ENCODE measurements around the gene SERINC5.

The SERINC5 gene

DNA sequence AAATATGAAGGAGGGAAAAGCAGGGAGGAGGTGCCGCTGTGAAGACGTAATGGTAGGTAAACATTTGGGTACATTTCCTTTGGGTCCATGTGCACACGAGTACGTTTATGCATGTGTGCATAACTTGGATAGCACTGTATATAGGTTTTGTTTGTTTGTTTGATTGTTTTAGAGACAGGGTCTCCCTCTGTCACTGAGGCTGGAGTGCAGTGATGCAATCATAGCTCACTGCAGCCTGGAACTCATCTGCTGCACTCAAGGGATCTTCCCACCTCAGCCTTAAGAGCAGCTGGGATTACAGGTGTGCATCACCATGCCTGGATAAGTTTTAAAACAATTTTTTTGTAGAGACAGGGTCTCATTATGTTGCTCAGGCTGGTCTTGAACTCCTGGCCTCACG lies 126.7 kb downstream of the SERINC5 start:
- CTCF ChIA-PET = no interaction called here
- POLR2A ChIA-PET = no interaction called here
- DNase-seq (ENCODE audit: extremely low spot score) = no peak
- TF ChIP-seq ELF4 (IDR thresholded peaks at IDR 0.05) (no peak), BHLHE40 (IDR thresholded peaks at IDR 0.05; ENCODE audit: borderline replicate concordance) (no peak), FOXA1 (IDR thresholded peaks at IDR 0.05) (no peak), ARNT (IDR thresholded peaks at IDR 0.05) (no peak), FOXM1 (IDR thresholded peaks at IDR 0.05; ENCODE audit: borderline replicate concordance) (no peak), SUZ12 (IDR thresholded peaks at IDR 0.05) (no peak), ZNF384 (IDR thresholded peaks at IDR 0.05) (no peak), FOXK2 (IDR thresholded peaks at IDR 0.05) (no peak), L3MBTL2 (conservative IDR thresholded peaks at IDR 0.05) (no peak), NFRKB (IDR thresholded peaks at IDR 0.05) (no peak), HDGF (IDR thresholded peaks at IDR 0.05; ENCODE audit: borderline replicate concordance) (no peak), SP1 (IDR thresholded peaks at IDR 0.05) (no peak), LEF1 (IDR thresholded peaks at IDR 0.05; ENCODE audit: borderline replicate concordance) (no peak)
- TF ChIP-seq, protein P1, sequence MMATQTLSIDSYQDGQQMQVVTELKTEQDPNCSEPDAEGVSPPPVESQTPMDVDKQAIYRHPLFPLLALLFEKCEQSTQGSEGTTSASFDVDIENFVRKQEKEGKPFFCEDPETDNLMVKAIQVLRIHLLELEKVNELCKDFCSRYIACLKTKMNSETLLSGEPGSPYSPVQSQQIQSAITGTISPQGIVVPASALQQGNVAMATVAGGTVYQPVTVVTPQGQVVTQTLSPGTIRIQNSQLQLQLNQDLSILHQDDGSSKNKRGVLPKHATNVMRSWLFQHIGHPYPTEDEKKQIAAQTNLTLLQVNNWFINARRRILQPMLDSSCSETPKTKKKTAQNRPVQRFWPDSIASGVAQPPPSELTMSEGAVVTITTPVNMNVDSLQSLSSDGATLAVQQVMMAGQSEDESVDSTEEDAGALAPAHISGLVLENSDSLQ (IDR thresholded peaks at IDR 0.05) = no peak

GRCh38 chr5:80128141-80128540 lies 127.7 kb downstream of the SERINC5 start:
- DNase-seq (ENCODE audit: extremely low spot score) = no peak
- POLR2A ChIA-PET = no interaction called here
- TF ChIP-seq ELF4 (IDR thresholded peaks at IDR 0.05) = no peak
- TF ChIP-seq FOXM1 (IDR thresholded peaks at IDR 0.05; ENCODE audit: borderline replicate concordance) = no peak
- no peak for TF ChIP-seq FOXA1 (IDR thresholded peaks at IDR 0.05)
- TF ChIP-seq HDGF (IDR thresholded peaks at IDR 0.05; ENCODE audit: borderline replicate concordance) = no peak
- no peak for TF ChIP-seq BHLHE40 (IDR thresholded peaks at IDR 0.05; ENCODE audit: borderline replicate concordance)
- no peak for TF ChIP-seq ARNT (IDR thresholded peaks at IDR 0.05)
- TF ChIP-seq CTBP1 (IDR thresholded peaks at IDR 0.05; ENCODE audit: borderline replicate concordance) = no peak
- TF ChIP-seq TARDBP (IDR thresholded peaks at IDR 0.05) = no peak
- TF ChIP-seq SUZ12 (IDR thresholded peaks at IDR 0.05) = no peak
- TF ChIP-seq, protein P1 (IDR thresholded peaks at IDR 0.05) = no peak
- TF ChIP-seq LEF1 (IDR thresholded peaks at IDR 0.05; ENCODE audit: borderline replicate concordance) = no peak
- no peak for TF ChIP-seq SP1 (IDR thresholded peaks at IDR 0.05)
- no peak for TF ChIP-seq NFRKB (IDR thresholded peaks at IDR 0.05)
- no peak for TF ChIP-seq FOXK2 (IDR thresholded peaks at IDR 0.05)
- no peak for TF ChIP-seq ZNF384 (IDR thresholded peaks at IDR 0.05)
- TF ChIP-seq L3MBTL2 (conservative IDR thresholded peaks at IDR 0.05) = no peak
- CTCF ChIA-PET = no interaction called here

DNA sequence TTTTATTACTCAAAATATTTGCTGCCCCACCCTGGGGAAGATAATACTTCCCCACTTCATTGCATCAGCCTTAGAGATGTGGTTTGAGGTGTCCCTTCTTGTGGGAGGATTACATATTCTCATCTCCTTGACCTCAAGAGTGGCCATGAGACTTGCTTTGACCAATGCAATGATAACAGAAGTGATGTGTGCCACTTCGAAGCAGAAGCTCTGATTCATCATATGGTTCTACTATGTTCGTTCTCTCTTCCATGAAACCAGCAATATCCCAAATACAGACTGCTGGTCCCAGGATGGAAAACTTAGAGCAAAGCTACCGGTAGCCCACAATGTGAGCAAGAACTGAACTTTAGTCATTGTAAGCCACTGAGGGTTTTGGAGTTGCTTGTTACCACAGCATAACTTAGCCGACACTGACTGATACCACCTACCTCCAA lies 128.7 kb downstream of the SERINC5 start:
- POLR2A ChIA-PET = no interaction called here
- no peak for DNase-seq (ENCODE audit: extremely low spot score)
- TF ChIP-seq, protein P1 (IDR thresholded peaks at IDR 0.05) = no peak
- TF ChIP-seq TARDBP (IDR thresholded peaks at IDR 0.05) = no peak
- TF ChIP-seq ELF4 (IDR thresholded peaks at IDR 0.05) = no peak
- TF ChIP-seq SUZ12 (IDR thresholded peaks at IDR 0.05) = no peak
- CTCF ChIA-PET = no interaction called here

GRCh38 chr5:80125962-80126480 lies 129.8 kb downstream of the SERINC5 start:
- DNase-seq (ENCODE audit: extremely low spot score) = no peak
- TF ChIP-seq ZNF384 (IDR thresholded peaks at IDR 0.05) (no peak), HDGF (IDR thresholded peaks at IDR 0.05; ENCODE audit: borderline replicate concordance) (no peak), CTBP1 (IDR thresholded peaks at IDR 0.05; ENCODE audit: borderline replicate concordance) (no peak), TARDBP (IDR thresholded peaks at IDR 0.05) (no peak), NFRKB (IDR thresholded peaks at IDR 0.05) (no peak), L3MBTL2 (conservative IDR thresholded peaks at IDR 0.05) (no peak)
- TF ChIP-seq, protein P1 (IDR thresholded peaks at IDR 0.05) = no peak
- ChIA-PET CTCF (no interaction called here), POLR2A (no interaction called here)

GRCh38 chr5:80125022-80125961 lies 130.6 kb downstream of the SERINC5 start:
- CTCF ChIA-PET = no interaction called here
- TF ChIP-seq ELF4 (IDR thresholded peaks at IDR 0.05) (no peak), FOXK2 (IDR thresholded peaks at IDR 0.05) (no peak), HDGF (IDR thresholded peaks at IDR 0.05; ENCODE audit: borderline replicate concordance) (no peak), LEF1 (IDR thresholded peaks at IDR 0.05; ENCODE audit: borderline replicate concordance) (no peak), L3MBTL2 (conservative IDR thresholded peaks at IDR 0.05) (no peak), ARNT (IDR thresholded peaks at IDR 0.05) (no peak), NFRKB (IDR thresholded peaks at IDR 0.05) (no peak), BHLHE40 (IDR thresholded peaks at IDR 0.05; ENCODE audit: borderline replicate concordance) (no peak), TARDBP (IDR thresholded peaks at IDR 0.05) (no peak), SP1 (IDR thresholded peaks at IDR 0.05) (no peak), SUZ12 (IDR thresholded peaks at IDR 0.05) (no peak), FOXM1 (IDR thresholded peaks at IDR 0.05; ENCODE audit: borderline replicate concordance) (no peak), ZNF384 (IDR thresholded peaks at IDR 0.05) (no peak), FOXA1 (IDR thresholded peaks at IDR 0.05) (no peak), CTBP1 (IDR thresholded peaks at IDR 0.05; ENCODE audit: borderline replicate concordance) (no peak)
- TF ChIP-seq, protein P1 (IDR thresholded peaks at IDR 0.05) = no peak
- POLR2A ChIA-PET = no interaction called here
- DNase-seq (ENCODE audit: extremely low spot score) = no peak

Measured in HEK293T (cell line).